MCF 10A (cell line): Measurements from ENCODE around the gene CYB5A. TPM values are rescaled to one million over a fixed set of nuclear protein-coding genes. Genes with fewer than 3 reads are reported as not detected.

Experiments
- BruUV-seq: library from RNA; stranded (reverse); fragments of 400-500 nt; replicated peaks from 2 replicates; lab custom pipeline; 2021; lab: Mats Ljungman, UMichigan
- CTCF ChIA-PET: fragments of 300-600 bp; sonication (Branson Sonifier 250); formaldehyde crosslinking; extraction: SDS; loops from one replicate; lab custom pipeline; 2021; ENCODE audit warnings: antibody characterized with exemption, inconsistent platforms; lab: Yijun Ruan, JAX
- POLR2A ChIA-PET: fragments of 300-600, 350-650 bp; sonication (Branson Sonifier 250); formaldehyde crosslinking; extraction: SDS; loops from one replicate; lab custom pipeline; 2020; ENCODE audit warnings: antibody characterized with exemption, inconsistent platforms; lab: Yijun Ruan, JAX
- DNase-seq: peaks from one replicate; pipeline ENCODE4 v3.0.0-alpha.2; 2018; ENCODE audit not compliant: unreplicated experiment
- H3K27ac Mint-ChIP-seq: one replicate; pipeline ENCODE4 v1.8.0; 2022; ENCODE audit warnings: mild to moderate bottlenecking, low read depth, mixed read lengths; ENCODE audit not compliant: unreplicated experiment
- H3K27me3 Mint-ChIP-seq: one replicate; pipeline ENCODE4 v1.8.0; 2022; ENCODE audit warnings: mixed read lengths; ENCODE audit not compliant: insufficient read depth, unreplicated experiment
- H3K36me3 Mint-ChIP-seq: one replicate; pipeline ENCODE4 v1.8.0; 2022; ENCODE audit warnings: mild to moderate bottlenecking, moderate library complexity, mixed read lengths; ENCODE audit not compliant: insufficient read depth, unreplicated experiment
- H3K4me1 Mint-ChIP-seq: one replicate; pipeline ENCODE4 v1.8.0; 2022; ENCODE audit warnings: mixed read lengths; ENCODE audit not compliant: insufficient read depth, unreplicated experiment
- H3K4me3 Mint-ChIP-seq: one replicate; pipeline ENCODE4 v1.8.0; 2022; ENCODE audit warnings: mild to moderate bottlenecking, moderate library complexity, mixed read lengths; ENCODE audit not compliant: unreplicated experiment
- H3K9me3 Mint-ChIP-seq: one replicate; pipeline ENCODE4 v1.8.0; 2022; ENCODE audit warnings: mixed read lengths; ENCODE audit not compliant: unreplicated experiment
- CTCF ChIP-seq: fragments of 200-600 bp; IDR thresholded peaks from one replicate; pipeline ENCODE4 v1.8.0; 2022; ENCODE audit warnings: antibody characterized with exemption, mild to moderate bottlenecking; ENCODE audit not compliant: unreplicated experiment
- intact Hi-C: fragments of 100-400 bp; cut with micrococcal nuclease; formaldehyde crosslinking; loops from 2 replicates; pipeline ENCODE4 v1.14.1; 2022
- total RNA-seq: library from RNA; stranded (reverse); gene quantifications from 2 replicates; pipeline ENCODE4 v1.2.3, GENCODE V29; 2022

Gene CYB5A
- total RNA-seq, 1 experiment from 2014 or later = 27.5 TPM

GRCh38 chr18:74216661-74217110 is 75.1 kb downstream of the CYB5A start:
- Mint-ChIP-seq H3K4me3 (no peak overlapping the region), H3K36me3 (no peaks in the 10 kb centered on the region), H3K9me3 (no peaks in the 10 kb centered on the region), H3K27ac (no peak overlapping the region), H3K4me1 (peaks cover 5% of the 10 kb centered on the region), H3K27me3 (no peaks in the 10 kb centered on the region)
- ChIA-PET CTCF (interaction anchor here (0.6 to 2.0 kb wide), 2 partner anchors 126 to 1950 kb away, joined by 3 to 11 read pairs; no protein-coding TSS in a partner anchor), POLR2A (interaction anchor here (0.6 to 1.2 kb wide), 2 partner anchors 18 to 24 kb away, joined by 3 read pairs; no protein-coding TSS in a partner anchor)
- intact Hi-C loops = no loop called here
- no peak for TF ChIP-seq CTCF
- DNase-seq = no peak
- no TSS peak for BruUV-seq

- BruUV-seq = no TSS peak
- intact Hi-C loops = no loop called here
- H3K36me3 Mint-ChIP-seq = no peaks in the 10 kb centered on the region
- POLR2A ChIA-PET = no interaction called here
- H3K4me3 Mint-ChIP-seq = no peak overlapping the region
- no peak overlapping the region for H3K27ac Mint-ChIP-seq
- H3K9me3 Mint-ChIP-seq = no peaks in the 10 kb centered on the region
- no peak for TF ChIP-seq CTCF
- no peak for DNase-seq
- H3K27me3 Mint-ChIP-seq = no peaks in the 10 kb centered on the region
- CTCF ChIA-PET = interaction anchor here (2.0 kb wide), 1 partner anchor 126 kb away, joined by 11 read pairs; no protein-coding TSS in a partner anchor
- peaks cover 5% of the 10 kb centered on the region for H3K4me1 Mint-ChIP-seq
Measured at GRCh38 chr18:74215863-74216262, 75.9 kb downstream of the CYB5A start.

GRCh38 chr18:74213429-74213828 is 78.3 kb downstream of the CYB5A start:
- Mint-ChIP-seq H3K36me3 (no peaks in the 10 kb centered on the region), H3K27ac (no peak overlapping the region), H3K4me1 (no peaks in the 10 kb centered on the region), H3K4me3 (no peak overlapping the region), H3K9me3 (no peaks in the 10 kb centered on the region), H3K27me3 (no peaks in the 10 kb centered on the region)
- ChIA-PET CTCF (interaction anchor here (1.1 to 1.2 kb wide), 2 partner anchors 15 to 18 kb away, joined by 3 to 4 read pairs; no protein-coding TSS in a partner anchor), POLR2A (no interaction called here)
- TF ChIP-seq CTCF = no peak
- no TSS peak for BruUV-seq
- DNase-seq = no peak
- intact Hi-C loops = no loop called here

- H3K27ac Mint-ChIP-seq = no peak overlapping the region
- no peaks in the 10 kb centered on the region for H3K9me3 Mint-ChIP-seq
- intact Hi-C loops = no loop called here
- H3K4me1 Mint-ChIP-seq = no peaks in the 10 kb centered on the region
- no peaks in the 10 kb centered on the region for H3K27me3 Mint-ChIP-seq
- CTCF ChIA-PET = interaction anchor here (0.7 to 1.3 kb wide), 3 partner anchors 8 to 137 kb away, joined by 3 read pairs; no protein-coding TSS in a partner anchor
- no peaks in the 10 kb centered on the region for H3K36me3 Mint-ChIP-seq
- no peak for DNase-seq
- TF ChIP-seq CTCF = no peak
- no TSS peak for BruUV-seq
- POLR2A ChIA-PET = no interaction called here
- no peak overlapping the region for H3K4me3 Mint-ChIP-seq
Measured at GRCh38 chr18:74204526-74205152, 87.1 kb downstream of the CYB5A start.
